HEK293T (cell line): ENCODE data around the gene SYNPO2L.

ENCODE experiments used
- BHLHE40 ChIP-seq: fragments of 450-650 bp; IDR thresholded peaks from 2 replicates; pipeline ENCODE4 v1.6.1; 2016; ENCODE audit warnings: mild to moderate bottlenecking, moderate library complexity, borderline replicate concordance
- ELF4 ChIP-seq: fragments of 450-650 bp; IDR thresholded peaks from 2 replicates; pipeline ENCODE4 v1.6.1; 2017; ENCODE audit warnings: antibody characterized with exemption
- FOXA1 ChIP-seq: fragments of 450-650 bp; IDR thresholded peaks from 2 replicates; pipeline ENCODE4 v1.6.1; 2016; ENCODE audit warnings: mild to moderate bottlenecking
- FOXK2 ChIP-seq: fragments of 450-650 bp; IDR thresholded peaks from 2 replicates; pipeline ENCODE4 v1.6.1; 2016; ENCODE audit warnings: mild to moderate bottlenecking
- L3MBTL2 ChIP-seq: fragments of 450-650 bp; conservative IDR thresholded peaks from 2 replicates; pipeline ENCODE4 v1.6.1; 2016; ENCODE audit warnings: mild to moderate bottlenecking
- SP1 ChIP-seq: fragments of 450-650 bp; IDR thresholded peaks from 2 replicates; pipeline ENCODE4 v1.6.1; 2017

DNA sequence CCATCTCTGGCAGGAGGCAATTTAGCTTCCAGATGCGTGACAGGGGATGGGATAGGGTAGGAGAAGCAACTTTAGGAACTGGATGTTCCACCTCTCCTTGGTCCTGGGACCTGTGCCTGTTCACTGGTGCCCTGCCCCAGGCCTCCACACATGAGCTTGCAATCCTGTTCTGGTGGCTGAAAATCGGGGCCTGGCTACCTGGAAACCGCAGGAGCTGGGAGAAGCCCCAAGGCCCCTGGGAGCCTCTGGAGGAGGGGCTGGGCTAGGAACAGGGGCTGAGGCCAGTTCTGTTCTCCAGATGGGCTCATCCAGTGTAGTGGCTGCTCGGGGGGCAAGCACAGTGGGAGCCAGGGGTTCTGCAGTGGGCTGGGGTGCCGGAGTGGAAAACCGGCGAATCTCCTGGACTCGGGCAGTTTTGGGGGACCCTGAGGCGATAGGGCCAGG, 9.2 kb downstream of the SYNPO2L start:
- TF ChIP-seq ELF4 (no peak), BHLHE40 (no peak), SP1 (no peak), L3MBTL2 (no peak), FOXK2 (no peak), FOXA1 (no peak)
